Measurements from ENCODE around the gene NR4A3. TPM values are rescaled to one million over a fixed set of nuclear protein-coding genes. Genes with fewer than 3 reads are reported as not detected.

The NR4A3 gene
- total and polyA plus RNA-seq, 5 experiments from 2014 or later: 0.22 to 1.7 (median 0.47) TPM; not detected in 1

DNA sequence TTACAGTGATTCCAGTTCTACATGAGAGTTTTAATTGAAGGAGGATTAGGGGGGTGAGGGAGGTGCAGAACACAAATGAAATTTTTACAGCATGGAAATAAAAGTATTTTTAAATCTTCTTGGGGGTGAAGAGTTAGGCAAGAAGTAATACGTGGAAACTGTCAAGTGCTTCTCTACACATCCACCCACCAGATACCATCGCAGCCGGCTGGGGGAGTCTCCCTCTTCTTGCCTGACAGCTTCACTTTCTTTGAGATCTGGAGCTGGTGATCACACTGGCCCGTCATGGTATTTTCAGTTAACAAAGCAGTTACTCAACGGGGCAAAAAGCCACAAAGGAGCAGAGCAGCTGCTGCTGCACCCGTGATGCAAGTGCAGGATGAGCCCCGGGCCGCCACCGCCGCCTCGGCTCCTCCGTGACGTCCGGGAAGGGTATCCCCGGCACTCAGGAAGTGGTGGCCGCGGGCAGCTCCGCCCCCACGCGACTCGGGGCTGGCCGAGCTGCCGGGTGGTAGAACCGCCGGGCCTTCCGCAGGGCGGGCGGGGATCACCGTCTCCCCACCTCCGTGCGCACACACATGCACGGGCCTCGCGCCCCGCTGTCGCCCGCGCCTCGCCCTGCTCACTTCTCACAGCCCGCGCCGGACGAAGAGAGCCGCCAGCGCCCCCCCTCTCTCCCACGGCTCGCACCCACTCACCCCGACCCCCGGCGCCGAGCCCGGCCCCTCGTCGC, 2.4 kb upstream of the NR4A3 start:
- peaks cover 0 to 5% (median 0%) of the 10 kb centered on the region in 3 donors for H3K36me3 Mint-ChIP-seq
- peaks cover 29 to 52% (median 44%) of the 10 kb centered on the region in 4 donors for H3K4me1 Mint-ChIP-seq
- POLR2A ChIA-PET: interaction anchor here (0.6 to 5.2 kb wide), 4 partner anchors 87 to 808 kb away, joined by 3 to 28 read pairs (median 5); partner anchors contain the start of genes ALG2, SEC61B and STX17
- peaks cover 3 to 24% (median 18%) of the 10 kb centered on the region in 5 donors for H3K27me3 Mint-ChIP-seq
- H3K9me3 Mint-ChIP-seq: peaks cover 0 to 2% (median 0%) of the 10 kb centered on the region in 9 donors
- ATAC-seq (peak; percentile 59 to 61), DNase-seq (peak; percentile 90 to 98 (median 96))
- H3K27ac Mint-ChIP-seq: peak overlapping the region; percentile 85 to 100 (median 99)
- H3K4me3 Mint-ChIP-seq: peak overlapping the region; percentile 91 to 99 (median 98)

DNA sequence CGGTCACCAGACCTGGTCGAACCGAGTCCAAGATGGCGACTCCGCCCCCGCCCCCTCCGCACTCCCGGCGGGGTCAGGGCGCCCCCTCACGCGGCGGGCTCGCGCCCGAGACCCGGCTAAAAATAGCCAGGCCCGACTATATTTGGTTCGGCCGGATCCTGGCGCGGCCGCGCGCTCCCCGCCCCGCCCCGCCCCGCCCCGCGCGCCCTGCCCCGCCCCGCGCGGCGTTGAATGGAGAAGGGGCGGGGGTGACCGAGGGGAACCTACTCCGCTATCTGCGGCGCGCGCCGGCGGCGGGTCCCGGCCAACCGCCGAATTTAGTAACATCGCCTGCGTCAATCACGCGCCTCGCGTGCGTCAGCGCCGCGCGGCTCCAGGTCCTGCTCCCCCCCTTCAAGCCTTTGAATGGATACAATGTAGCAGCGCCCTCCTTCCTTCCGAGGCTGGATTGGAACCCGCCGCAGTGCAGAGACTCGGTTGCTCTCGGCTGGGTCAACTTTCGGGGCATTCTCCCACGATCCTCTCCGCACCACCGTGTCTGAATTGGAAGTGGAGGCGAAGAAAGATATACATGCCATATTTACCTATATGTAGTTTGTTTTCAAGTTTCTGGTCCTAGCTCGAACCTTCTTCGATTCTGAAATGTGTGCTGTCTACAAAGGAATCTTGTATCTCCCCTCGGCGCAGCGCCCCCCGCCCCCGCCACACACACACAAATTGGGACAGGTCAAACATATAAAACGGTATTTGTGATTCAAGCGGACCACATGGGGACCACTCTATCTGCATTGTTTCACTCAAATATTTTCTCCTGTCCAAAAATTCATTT, 1.6 kb upstream of the NR4A3 start:
- POLR2A ChIA-PET: interaction anchor here (1.1 to 5.2 kb wide), 2 partner anchors 87 to 598 kb away, joined by 3 to 28 read pairs; partner anchors contain the start of genes ALG2, SEC61B and STX17
- peak; percentile 87 to 96 (median 95) for DNase-seq
- H3K27ac Mint-ChIP-seq: peak overlapping the region; percentile 92 to 100 (median 99)
- H3K36me3 Mint-ChIP-seq: peaks cover 0 to 5% (median 0%) of the 10 kb centered on the region in 3 donors
- peaks cover 0 to 2% (median 0%) of the 10 kb centered on the region in 9 donors for H3K9me3 Mint-ChIP-seq
- peaks cover 33 to 60% (median 51%) of the 10 kb centered on the region in 4 donors for H3K4me1 Mint-ChIP-seq
- H3K4me3 Mint-ChIP-seq: peak overlapping the region; percentile 91 to 99 (median 98)
- ATAC-seq: peak; percentile 47 to 52
- H3K27me3 Mint-ChIP-seq: peaks cover 5 to 32% (median 25%) of the 10 kb centered on the region in 5 donors

DNA sequence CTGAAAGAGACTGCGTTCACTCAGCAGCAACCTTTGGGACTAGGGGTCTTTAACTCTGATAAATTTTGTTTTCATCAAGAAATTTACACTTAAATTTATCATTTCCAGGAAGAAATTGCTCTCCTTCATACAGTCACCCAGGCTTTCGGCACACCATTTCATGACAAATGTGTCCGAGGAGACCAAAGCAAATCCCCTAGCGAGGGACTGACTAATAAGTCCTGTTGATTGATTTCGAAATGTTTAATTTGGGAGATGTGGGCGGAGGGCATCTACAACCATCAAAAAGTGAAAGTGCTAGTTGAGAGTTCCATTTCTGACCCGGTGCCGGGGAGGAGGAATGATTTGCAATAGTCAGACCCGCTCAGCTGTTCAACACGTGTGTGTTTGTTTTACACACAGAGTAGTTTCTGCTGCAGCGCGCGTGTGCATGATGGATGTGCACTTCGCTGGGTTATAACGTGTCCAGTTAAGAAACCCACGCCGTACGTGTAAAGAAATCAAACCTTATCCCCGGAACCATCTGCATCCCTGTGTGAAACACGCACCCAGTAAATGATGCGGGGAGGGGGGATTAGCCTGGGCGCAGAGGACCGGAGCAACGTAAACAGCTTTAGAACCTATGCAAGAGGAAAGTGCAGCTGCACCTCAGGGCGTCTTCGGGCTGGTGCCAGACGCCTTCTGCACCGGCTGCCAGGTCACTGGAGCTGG, 845 bp upstream of the NR4A3 start:
- H3K36me3 Mint-ChIP-seq: peaks cover 0 to 5% (median 0%) of the 10 kb centered on the region in 3 donors
- peaks cover 0 to 2% (median 0%) of the 10 kb centered on the region in 9 donors for H3K9me3 Mint-ChIP-seq
- peak overlapping the region; percentile 92 to 100 (median 99) for H3K27ac Mint-ChIP-seq
- H3K4me1 Mint-ChIP-seq: peaks cover 35 to 67% (median 58%) of the 10 kb centered on the region in 4 donors
- peak overlapping the region; percentile 91 to 99 (median 98) for H3K4me3 Mint-ChIP-seq
- peaks cover 7 to 40% (median 30%) of the 10 kb centered on the region in 5 donors for H3K27me3 Mint-ChIP-seq
- POLR2A ChIA-PET: interaction anchor here (0.6 to 5.2 kb wide), 4 partner anchors 9 to 86 kb away, joined by 3 to 28 read pairs (median 4); partner anchors contain the start of gene STX17
- DNase-seq (peak; percentile 25 to 77 (median 60)), ATAC-seq (peak; percentile 1 to 4)

DNA sequence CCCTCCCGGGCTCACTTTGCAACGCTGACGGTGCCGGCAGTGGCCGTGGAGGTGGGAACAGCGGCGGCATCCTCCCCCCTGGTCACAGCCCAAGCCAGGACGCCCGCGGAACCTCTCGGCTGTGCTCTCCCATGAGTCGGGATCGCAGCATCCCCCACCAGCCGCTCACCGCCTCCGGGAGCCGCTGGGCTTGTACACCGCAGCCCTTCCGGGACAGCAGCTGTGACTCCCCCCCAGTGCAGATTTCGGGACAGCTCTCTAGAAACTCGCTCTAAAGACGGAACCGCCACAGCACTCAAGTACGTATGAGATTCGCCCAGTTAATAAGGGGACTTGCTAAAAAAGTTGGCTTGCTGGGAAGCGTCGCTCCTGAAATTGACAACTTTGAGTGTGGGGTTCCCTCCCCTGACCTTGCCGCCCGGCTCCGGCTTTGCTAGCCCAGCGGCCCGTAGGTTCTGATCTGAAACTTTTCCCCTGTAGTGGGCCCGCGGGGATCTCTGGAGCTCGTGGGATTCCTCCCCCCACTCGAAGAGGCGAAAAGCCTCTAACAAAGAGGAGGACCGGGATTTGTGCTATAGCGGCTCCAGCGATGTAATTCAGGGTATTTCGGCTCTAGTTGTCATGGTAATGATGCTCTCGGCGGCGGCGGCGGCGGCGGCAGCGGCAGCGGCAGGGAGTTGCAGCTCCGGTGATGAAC, 572 bp downstream of the NR4A3 start:
- peak; percentile 43 to 82 (median 66) for DNase-seq
- H3K4me3 Mint-ChIP-seq: peak overlapping the region; percentile 91 to 99 (median 98)
- peaks cover 0 to 2% (median 0%) of the 10 kb centered on the region in 9 donors for H3K9me3 Mint-ChIP-seq
- ATAC-seq: no peak
- H3K4me1 Mint-ChIP-seq: peaks cover 33 to 68% (median 61%) of the 10 kb centered on the region in 4 donors
- H3K36me3 Mint-ChIP-seq: peaks cover 0 to 5% (median 0%) of the 10 kb centered on the region in 3 donors
- peak overlapping the region; percentile 32 to 100 (median 99) for H3K27ac Mint-ChIP-seq
- peaks cover 12 to 54% (median 44%) of the 10 kb centered on the region in 5 donors for H3K27me3 Mint-ChIP-seq
- POLR2A ChIA-PET: interaction anchor here (0.6 to 5.2 kb wide), 5 partner anchors 8 to 104 kb away, joined by 3 to 28 read pairs (median 3); partner anchors contain the start of gene STX17

DNA sequence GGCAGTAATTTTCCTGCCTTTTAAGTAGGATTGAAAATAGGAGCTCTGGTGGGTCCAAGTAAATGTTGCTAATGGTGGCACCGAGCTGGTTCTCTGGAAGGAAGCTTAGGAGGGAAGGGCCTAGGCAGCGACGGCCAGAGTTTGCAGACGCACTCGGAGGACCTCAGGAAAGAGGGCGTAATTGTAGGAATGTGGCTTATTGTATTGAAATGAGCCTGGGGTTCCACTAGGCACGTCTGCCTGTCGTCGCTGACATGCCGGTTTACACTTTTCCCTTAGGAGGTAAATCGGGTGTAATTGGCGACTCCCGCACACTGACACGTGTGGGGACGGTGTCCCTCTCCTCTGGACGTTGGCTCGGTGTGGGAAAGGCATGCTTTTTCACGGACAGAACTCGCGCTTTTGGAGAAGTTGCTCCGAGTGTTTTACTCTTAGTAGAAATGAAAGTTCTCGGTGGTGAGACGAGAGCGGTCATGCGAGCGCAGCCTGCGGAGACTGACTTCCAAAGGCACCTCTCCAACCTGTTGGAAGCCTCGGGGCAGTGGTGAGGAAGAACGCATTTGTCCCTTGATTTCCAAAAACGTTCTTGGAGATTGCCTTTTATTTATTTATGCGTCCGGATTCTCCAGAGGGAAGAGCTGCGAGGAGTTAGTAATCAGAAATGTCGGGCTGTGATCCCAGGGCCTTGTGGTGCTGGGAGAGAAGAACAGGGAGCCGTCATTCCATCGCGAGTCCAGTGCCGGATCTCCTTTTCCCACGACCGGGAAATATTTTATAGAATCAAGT, 1.3 kb downstream of the NR4A3 start:
- no peak for ATAC-seq
- Mint-ChIP-seq H3K27me3 (peaks cover 16 to 61% (median 52%) of the 10 kb centered on the region in 5 donors), H3K4me3 (peak overlapping the region; percentile 91 to 99 (median 98)), H3K27ac (peak overlapping the region; percentile 32 to 100 (median 99)), H3K36me3 (peaks cover 0 to 5% (median 0%) of the 10 kb centered on the region in 3 donors), H3K9me3 (peaks cover 0 to 2% (median 0%) of the 10 kb centered on the region in 9 donors), H3K4me1 (peaks cover 35 to 72% (median 62%) of the 10 kb centered on the region in 4 donors)
- DNase-seq: peak in 3 of 10 donors; percentile 29 to 49 (median 31)
- POLR2A ChIA-PET: interaction anchor here (0.8 to 5.2 kb wide), 3 partner anchors 13 to 103 kb away, joined by 3 to 28 read pairs (median 6); partner anchors contain the start of gene STX17

DNA sequence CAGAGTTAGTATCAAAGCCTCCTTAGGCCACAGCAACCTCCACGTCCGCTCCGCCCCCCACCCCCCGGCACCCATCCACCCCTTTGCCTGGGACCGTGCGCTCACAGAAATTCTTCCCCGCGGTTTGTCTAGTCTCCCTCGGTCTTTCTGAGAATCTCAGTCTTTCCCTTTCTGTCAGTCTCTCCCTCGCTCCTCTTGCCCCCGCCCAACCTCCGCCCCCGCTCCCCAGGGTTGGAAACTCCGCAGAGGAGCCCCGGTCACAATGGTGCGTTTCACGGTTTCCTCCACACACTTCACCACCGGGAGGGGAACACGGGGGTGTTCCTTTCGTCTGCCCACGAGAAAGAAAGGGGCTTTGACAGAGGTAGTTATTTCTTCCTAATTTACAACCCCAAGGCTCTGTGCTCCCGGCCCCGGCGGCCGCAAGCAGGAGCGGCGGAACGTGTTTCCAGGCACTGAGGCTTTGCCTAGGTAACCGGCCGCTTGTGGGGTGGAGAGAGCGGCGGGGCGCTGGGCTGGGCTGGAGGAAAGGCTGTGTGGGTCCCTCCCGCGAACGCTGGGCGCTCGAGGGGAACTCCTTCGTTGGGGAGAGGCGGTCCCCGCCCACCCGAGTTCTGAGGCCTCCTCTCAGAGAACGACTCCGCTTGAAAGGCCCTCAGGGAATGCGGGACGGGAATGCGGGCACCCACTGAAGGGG, 2.1 kb downstream of the NR4A3 start:
- no peak for ATAC-seq
- POLR2A ChIA-PET: interaction anchor here (5.2 kb wide), 1 partner anchor 83 kb away, joined by 28 read pairs; the partner anchor contains the start of gene STX17
- DNase-seq: peak; percentile 26 to 67 (median 52)
- H3K4me3 Mint-ChIP-seq: peak overlapping the region; percentile 91 to 99 (median 98)
- H3K27me3 Mint-ChIP-seq: peaks cover 18 to 67% (median 53%) of the 10 kb centered on the region in 5 donors
- peaks cover 0 to 5% (median under 1%) of the 10 kb centered on the region in 3 donors for H3K36me3 Mint-ChIP-seq
- H3K27ac Mint-ChIP-seq: peak overlapping the region in 7 of 10 donors; percentile 83 to 100 (median 99)
- peaks cover 31 to 67% (median 55%) of the 10 kb centered on the region in 4 donors for H3K4me1 Mint-ChIP-seq
- peaks cover 0 to 2% (median 0%) of the 10 kb centered on the region in 9 donors for H3K9me3 Mint-ChIP-seq

DNA sequence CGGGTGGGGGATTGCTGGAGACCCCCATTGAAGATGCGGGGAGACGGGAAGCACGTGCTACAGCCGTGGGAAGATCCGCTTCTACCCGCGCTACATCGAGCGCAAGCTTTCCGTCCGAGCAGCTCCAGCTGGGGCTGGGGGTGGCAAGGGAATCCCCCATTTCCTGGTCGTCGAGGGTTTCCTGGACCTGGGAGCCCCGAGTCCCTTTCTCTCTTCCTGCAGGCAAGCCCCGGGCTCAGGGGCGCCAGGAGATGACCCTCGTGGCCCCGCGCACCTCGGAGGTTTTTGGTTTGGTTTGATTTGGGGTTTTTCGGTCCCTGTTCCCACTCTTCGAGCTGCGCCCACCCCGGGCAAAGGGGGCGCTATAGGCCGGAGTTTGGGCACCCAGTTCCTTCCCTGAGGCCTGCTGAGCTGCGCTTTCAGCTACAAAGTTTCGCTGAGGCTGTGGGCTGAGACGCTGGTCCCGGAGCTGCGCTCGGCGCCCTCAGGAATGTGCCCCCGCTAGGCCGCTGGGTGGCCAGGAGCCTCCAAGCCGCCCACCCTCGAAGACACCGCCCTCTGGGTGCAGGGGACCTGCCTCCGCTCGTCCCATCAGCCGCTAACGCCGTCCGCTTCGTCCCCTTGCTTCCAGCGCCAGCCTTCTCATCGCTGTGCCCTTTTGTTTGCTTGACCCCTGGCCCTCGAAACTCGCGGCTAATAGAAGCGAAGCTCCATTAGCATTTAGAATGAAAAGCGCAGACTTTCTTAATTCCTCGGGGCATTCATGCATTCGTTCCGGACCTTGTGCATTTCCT, 2.9 kb downstream of the NR4A3 start:
- H3K4me1 Mint-ChIP-seq: peaks cover 28 to 67% (median 51%) of the 10 kb centered on the region in 4 donors
- ATAC-seq (no peak), DNase-seq (peak; percentile 50 to 82 (median 68))
- peaks cover 0 to 7% (median 4%) of the 10 kb centered on the region in 3 donors for H3K36me3 Mint-ChIP-seq
- peaks cover 0 to 2% (median 0%) of the 10 kb centered on the region in 9 donors for H3K9me3 Mint-ChIP-seq
- H3K4me3 Mint-ChIP-seq: peak overlapping the region; percentile 91 to 99 (median 98)
- H3K27me3 Mint-ChIP-seq: peaks cover 22 to 74% (median 60%) of the 10 kb centered on the region in 5 donors
- POLR2A ChIA-PET: interaction anchor here (1.1 kb wide), 1 partner anchor 83 kb away, joined by 4 read pairs; no protein-coding TSS in a partner anchor
- H3K27ac Mint-ChIP-seq: peak overlapping the region in 7 of 10 donors; percentile 29 to 98 (median 79)

DNA sequence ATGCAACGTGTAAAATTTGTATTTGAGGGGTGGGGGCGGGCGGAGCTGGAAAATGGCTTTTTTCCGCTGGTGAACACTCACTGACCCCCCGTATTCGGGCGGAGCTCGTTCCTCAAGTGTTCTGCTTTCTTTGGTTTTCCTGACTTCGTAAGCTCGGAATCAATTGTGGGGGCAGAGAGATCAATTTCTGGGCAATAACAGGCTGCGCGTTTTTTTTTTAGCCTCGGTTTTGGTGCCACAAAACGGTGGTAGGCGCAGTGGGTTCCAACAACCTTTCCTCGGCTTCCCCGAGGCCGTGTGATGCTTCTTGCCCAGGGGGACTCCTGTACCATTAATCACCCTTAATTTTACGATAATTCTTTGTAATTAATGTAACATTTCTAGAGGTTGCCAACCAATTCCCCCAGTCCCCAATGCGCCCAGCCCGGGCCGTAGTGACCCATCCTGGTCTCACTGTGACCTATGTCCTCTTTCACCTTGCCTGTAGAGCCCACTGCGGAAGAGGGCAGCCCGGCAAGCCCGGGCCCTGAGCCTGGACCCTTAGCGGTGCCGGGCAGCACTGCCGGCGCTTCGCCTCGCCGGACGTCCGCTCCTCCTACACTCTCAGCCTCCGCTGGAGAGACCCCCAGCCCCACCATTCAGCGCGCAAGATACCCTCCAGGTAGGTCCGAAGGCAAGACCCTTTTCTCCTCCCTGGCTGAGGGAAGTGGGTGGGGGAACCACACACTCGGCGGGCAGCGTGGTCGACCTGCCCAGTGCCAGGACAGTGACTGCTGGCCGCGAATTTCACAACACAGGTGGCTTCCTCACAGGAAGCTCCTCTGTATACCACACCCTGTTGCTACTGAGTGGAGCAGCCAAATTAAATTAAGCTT, 3.7 kb downstream of the NR4A3 start:
- DNase-seq (no peak), ATAC-seq (no peak)
- POLR2A ChIA-PET: interaction anchor here (1.1 kb wide), 1 partner anchor 82 kb away, joined by 4 read pairs; no protein-coding TSS in a partner anchor
- Mint-ChIP-seq H3K4me3 (peak overlapping the region; percentile 77 to 99 (median 96)), H3K9me3 (peaks cover 0 to 2% (median 0%) of the 10 kb centered on the region in 9 donors), H3K36me3 (peaks cover 0 to 7% (median 4%) of the 10 kb centered on the region in 3 donors), H3K4me1 (peaks cover 28 to 64% (median 47%) of the 10 kb centered on the region in 4 donors), H3K27me3 (peaks cover 22 to 83% (median 66%) of the 10 kb centered on the region in 5 donors), H3K27ac (peak overlapping the region in 5 of 10 donors; percentile 10 to 74 (median 56))

Measured in naive thymus-derived CD8-positive, alpha-beta T cell (primary cell).